Natural killer cell treated with Interleukin-12 subunit alpha and Interleukin-12 subunit beta and Interleukin-15 and Interleukin-18, amount 100 ng/mL, for 72 hours (primary cell): Measurements from ENCODE around the gene HCFC2. TPM values are rescaled to one million over a fixed set of nuclear protein-coding genes. Genes with fewer than 3 reads are reported as not detected.

Experiments used
- ATAC-seq, 2 donors: fragments of 150-1000 bp; cut with Tn5 transposase in 1 of 2; sonication (Bioruptor Pico), chemical (Tn5 transposase) in 1 of 2; 2 replicates each; pipeline ENCODE4 v1.10.0; 2021
- DNase-seq: peaks from one replicate; pipeline ENCODE4 v3.0.0; 2022; ENCODE audit warnings: low spot score
- H3K27ac Mint-ChIP-seq, 2 donors: 1 replicate in 1 of 2; 2 replicates in 1 of 2; pipeline ENCODE4 v1.8.0; 2022; ENCODE audit warnings: mixed read lengths in 2 of 2, mild to moderate bottlenecking in 1 of 2, moderate library complexity in 1 of 2
- H3K27me3 Mint-ChIP-seq, 2 donors: 1 replicate in 1 of 2; 2 replicates in 1 of 2; pipeline ENCODE4 v1.8.0; 2022; ENCODE audit warnings: mixed read lengths in 2 of 2
- H3K36me3 Mint-ChIP-seq: one replicate; pipeline ENCODE4 v1.8.0; 2022; ENCODE audit warnings: mixed read lengths
- H3K4me1 Mint-ChIP-seq, 2 donors: 1 replicate in 1 of 2; 2 replicates in 1 of 2; pipeline ENCODE4 v1.8.0; 2022; ENCODE audit warnings: low read depth in 2 of 2, mixed read lengths in 2 of 2, mild to moderate bottlenecking in 1 of 2
- H3K4me3 Mint-ChIP-seq: one replicate; pipeline ENCODE4 v1.8.0; 2022; ENCODE audit warnings: mixed read lengths
- H3K9me3 Mint-ChIP-seq: 2 replicates; pipeline ENCODE4 v1.8.0; 2022; ENCODE audit warnings: mixed read lengths
- total RNA-seq, 2 donors: library from RNA; stranded (reverse); gene quantifications; one replicate each; pipeline ENCODE4 v1.2.3, GENCODE V29; 2022

The HCFC2 gene
- total RNA-seq, 2 donors from 2014 or later: 13.5 to 17.6 TPM

DNA sequence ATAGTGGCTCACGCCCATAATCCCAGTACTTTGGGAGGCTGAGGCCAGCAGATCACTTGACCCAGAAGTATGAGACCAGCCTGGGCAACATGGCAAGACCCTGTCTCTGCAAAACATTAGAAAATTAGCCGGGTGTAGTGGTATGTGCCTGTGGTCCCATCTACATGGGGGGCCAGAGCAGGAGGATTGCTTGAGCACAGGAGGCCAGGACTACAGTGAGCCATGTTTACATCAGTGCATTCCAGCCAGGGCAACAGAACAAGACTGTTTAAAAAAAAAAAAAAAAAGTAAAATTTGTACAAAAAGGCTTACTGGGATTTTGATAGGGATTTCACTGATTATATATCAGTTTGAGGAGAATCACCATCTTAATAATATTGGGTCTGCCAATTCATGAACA lies 7.8 kb downstream of the HCFC2 start:
- H3K36me3 Mint-ChIP-seq: no peaks in the 10 kb centered on the region
- H3K4me3 Mint-ChIP-seq: no peak overlapping the region
- DNase-seq (no peak), ATAC-seq (no peak)
- H3K27ac Mint-ChIP-seq: no peak overlapping the region
- H3K27me3 Mint-ChIP-seq: no peaks in the 10 kb centered on the region
- no peaks in the 10 kb centered on the region for H3K9me3 Mint-ChIP-seq
- H3K4me1 Mint-ChIP-seq: peaks cover 5 to 21% of the 10 kb centered on the region in 2 donors

DNA sequence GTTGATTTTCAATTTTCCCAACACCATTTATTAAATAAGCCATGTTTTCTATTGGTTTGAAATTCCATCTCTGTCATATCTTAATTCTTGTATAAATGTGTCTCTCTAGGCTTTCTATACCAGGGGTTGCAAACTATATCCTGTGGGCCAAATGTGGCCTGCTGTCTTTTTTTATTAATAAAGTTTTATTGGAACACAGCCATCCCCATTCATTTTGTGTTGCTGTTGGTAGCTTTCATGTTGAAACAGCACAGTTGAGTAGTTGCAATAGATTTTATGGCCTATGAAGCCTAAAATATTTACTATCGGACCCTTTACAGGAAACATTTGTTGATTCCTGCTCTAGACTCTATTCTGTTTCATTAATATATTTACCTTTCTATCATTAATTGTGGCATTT lies 9.4 kb downstream of the HCFC2 start:
- ATAC-seq: no peak
- H3K9me3 Mint-ChIP-seq: no peaks in the 10 kb centered on the region

DNA sequence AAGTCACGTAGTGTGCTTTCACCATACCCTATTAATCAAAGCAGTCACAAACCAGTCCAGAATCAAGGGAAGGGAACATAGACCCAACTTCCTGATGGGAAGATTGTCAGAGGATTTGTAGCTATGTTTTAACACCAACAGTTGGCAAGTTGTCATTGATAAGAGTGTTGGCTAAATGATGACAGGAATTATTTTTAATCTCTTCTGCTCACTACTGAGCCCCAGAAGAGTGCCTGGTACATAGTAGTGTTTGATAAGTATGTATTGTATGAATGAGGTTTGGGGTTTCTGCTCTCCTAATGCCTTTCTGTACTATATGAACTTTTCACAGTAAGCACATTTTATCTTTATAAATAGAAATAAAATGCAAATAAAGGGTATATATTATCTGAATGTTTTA lies 14.7 kb downstream of the HCFC2 start:
- no peak overlapping the region for H3K27ac Mint-ChIP-seq
- H3K27me3 Mint-ChIP-seq: no peaks in the 10 kb centered on the region
- peaks cover 13% of the 10 kb centered on the region for H3K36me3 Mint-ChIP-seq
- no peak for ATAC-seq
- H3K4me1 Mint-ChIP-seq: peaks cover 1 to 20% of the 10 kb centered on the region in 2 donors
- H3K4me3 Mint-ChIP-seq: no peak overlapping the region
- DNase-seq: no peak
- H3K9me3 Mint-ChIP-seq: no peaks in the 10 kb centered on the region

More for the DNA sequence above, 9.4 kb downstream of the HCFC2 start:
- Mint-ChIP-seq H3K36me3 (peaks cover 6% of the 10 kb centered on the region), H3K27me3 (no peaks in the 10 kb centered on the region), H3K4me3 (no peak overlapping the region), H3K4me1 (peaks cover 3 to 23% of the 10 kb centered on the region in 2 donors), H3K27ac (no peak overlapping the region)
- no peak for DNase-seq

DNA sequence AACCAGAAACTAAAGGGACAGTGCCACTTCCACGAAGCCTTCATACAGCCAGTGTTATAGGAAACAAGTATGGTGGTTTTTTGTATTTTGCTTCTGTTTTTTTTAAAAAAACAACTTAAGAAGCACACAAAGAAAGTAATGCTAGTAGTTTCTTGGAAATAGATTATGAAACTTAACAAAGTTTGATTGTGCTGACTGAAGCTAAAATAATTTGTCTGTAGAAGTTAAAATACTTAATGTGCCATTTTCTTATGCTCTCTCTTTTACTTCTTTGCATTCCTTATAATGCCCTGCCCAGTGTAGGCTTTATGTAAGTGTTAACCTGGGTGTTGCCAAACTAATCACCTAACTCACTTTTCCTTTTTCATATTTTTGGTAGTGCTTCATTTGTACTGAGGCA lies 16.4 kb downstream of the HCFC2 start:
- ATAC-seq: no peak
- Mint-ChIP-seq H3K4me3 (no peak overlapping the region), H3K27ac (no peak overlapping the region), H3K9me3 (no peaks in the 10 kb centered on the region), H3K36me3 (peaks cover 21% of the 10 kb centered on the region), H3K4me1 (peaks cover 9 to 23% of the 10 kb centered on the region in 2 donors), H3K27me3 (no peaks in the 10 kb centered on the region)
- DNase-seq: no peak

DNA sequence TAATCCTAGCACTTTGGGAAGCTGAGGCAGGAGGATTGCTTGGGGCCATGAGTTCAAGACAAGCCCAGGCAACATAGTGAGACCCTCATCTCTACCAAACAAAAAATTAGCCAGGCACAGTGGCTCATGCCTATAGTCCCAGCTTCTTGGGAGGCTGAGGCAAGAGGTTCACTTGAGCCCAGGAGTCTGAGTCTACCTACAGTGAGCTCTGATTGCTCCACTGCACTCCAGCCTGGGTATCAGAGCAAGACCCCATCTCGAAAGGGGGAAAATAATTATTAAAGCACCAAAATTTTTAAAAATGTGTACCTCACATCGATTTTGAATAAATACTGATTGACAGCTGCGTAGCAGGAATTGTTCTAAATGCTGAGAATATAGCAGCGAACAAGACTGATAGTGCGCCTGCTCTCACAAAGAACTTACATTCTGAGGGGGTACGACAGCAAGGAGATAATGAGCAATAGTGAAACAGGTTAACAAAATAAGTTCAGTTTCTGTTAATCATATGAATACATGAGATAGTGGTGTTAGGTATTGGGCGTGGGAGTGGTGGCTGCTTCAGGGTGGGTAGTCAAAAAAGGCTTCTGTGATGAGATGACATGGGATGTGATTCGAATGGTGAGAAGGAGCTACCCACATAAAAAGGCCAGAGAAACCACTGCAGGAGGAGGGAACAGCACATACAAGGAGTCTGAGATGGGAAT lies 19.6 kb downstream of the HCFC2 start:
- Mint-ChIP-seq H3K9me3 (no peaks in the 10 kb centered on the region), H3K27me3 (no peaks in the 10 kb centered on the region), H3K27ac (no peak overlapping the region), H3K4me1 (peaks cover 9 to 11% of the 10 kb centered on the region in 2 donors), H3K4me3 (peak overlapping the region; percentile 19), H3K36me3 (peaks cover 14% of the 10 kb centered on the region)
- DNase-seq: no peak
- peak in 1 of 2 donors; percentile 92 for ATAC-seq

DNA sequence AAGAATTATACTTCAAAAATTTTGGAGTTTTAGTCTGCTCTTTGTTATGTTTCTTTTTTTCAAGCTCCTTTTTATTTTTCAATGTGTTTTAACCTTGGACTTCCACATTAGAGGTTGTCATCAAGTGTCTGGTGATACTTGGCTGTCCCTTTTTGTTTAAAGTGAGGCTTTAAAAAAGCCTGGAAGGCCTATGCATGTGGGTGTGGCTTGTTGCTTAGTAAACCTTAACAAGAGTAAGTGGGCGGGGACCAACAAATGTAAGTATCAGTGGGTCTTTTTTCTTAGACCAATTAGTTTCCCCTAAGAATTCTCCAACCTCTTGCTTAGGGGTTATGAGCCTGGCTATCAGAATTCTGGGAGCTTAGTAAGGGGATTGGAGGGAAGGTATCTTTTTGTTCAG lies 26.4 kb downstream of the HCFC2 start:
- Mint-ChIP-seq H3K9me3 (no peaks in the 10 kb centered on the region), H3K36me3 (peaks cover 24% of the 10 kb centered on the region), H3K27me3 (no peaks in the 10 kb centered on the region), H3K27ac (no peak overlapping the region), H3K4me1 (peaks cover 0 to 7% of the 10 kb centered on the region in 2 donors), H3K4me3 (no peak overlapping the region)
- ATAC-seq (no peak), DNase-seq (no peak)

DNA sequence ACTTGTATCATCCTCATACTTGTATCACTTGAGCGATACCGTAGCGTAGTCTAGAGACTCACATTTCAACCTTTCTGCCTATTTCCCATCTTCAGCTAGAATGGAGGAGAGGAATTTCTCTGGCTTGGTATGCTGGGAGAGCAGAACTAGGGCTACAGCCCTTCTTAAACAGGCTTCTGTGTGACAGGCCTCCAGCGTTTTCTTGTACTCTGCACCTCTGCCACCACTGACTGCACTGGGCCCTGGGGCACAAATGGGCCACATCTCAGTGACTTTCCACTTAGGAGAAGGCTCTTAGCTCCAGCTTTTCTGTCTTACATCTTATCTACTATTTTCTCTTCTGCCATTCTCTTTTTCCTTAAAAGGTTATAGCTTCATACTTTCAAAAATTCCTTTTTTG lies 26.8 kb downstream of the HCFC2 start:
- Mint-ChIP-seq H3K9me3 (no peaks in the 10 kb centered on the region), H3K4me3 (no peak overlapping the region), H3K27ac (no peak overlapping the region), H3K4me1 (peaks cover 0 to 7% of the 10 kb centered on the region in 2 donors), H3K27me3 (no peaks in the 10 kb centered on the region), H3K36me3 (peaks cover 24% of the 10 kb centered on the region)
- ATAC-seq: no peak
- no peak for DNase-seq

DNA sequence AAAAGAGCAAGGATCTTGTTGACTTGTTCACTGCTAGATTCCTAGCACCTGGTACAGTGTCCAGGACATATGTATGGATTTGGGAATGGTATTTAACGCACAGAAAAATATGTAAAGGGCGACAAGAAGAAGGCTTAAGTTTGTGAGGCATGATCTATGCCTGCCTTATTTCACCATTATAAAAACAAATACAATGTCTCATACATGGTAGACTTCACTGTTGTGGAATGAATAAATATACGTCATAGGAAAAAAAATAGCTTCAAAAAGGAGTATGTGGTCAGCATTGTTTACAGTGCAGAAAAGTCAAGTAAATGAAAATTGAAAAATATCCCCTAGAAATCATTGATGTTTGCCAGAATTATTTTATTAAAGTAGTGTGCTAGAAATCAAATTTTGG lies 30.0 kb downstream of the HCFC2 start:
- DNase-seq (no peak), ATAC-seq (no peak)
- Mint-ChIP-seq H3K27ac (no peak overlapping the region), H3K9me3 (no peaks in the 10 kb centered on the region), H3K27me3 (no peaks in the 10 kb centered on the region), H3K4me1 (peaks cover 0 to 7% of the 10 kb centered on the region in 2 donors), H3K4me3 (peak overlapping the region; percentile 9), H3K36me3 (peaks cover 24% of the 10 kb centered on the region)

DNA sequence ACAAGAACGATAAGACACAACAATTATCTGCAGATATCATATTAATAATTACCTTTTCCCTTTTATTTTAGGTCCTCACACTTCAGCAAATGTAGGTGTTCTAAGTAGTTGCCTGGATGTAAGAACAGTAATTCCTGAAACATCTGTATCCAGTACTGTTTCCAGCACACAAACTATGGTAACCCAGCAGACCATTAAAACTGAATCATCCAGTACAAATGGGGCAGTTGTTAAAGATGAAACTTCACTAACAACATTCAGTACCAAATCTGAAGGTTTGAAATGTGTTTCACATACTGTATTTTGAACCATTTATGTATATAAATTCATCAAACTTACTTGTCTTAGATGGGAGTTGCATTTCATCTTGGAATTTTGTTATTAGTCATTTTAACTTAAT lies 31.0 kb downstream of the HCFC2 start:
- ATAC-seq (no peak), DNase-seq (no peak)
- Mint-ChIP-seq H3K9me3 (no peaks in the 10 kb centered on the region), H3K4me3 (no peak overlapping the region), H3K27ac (peak overlapping the region in 1 of 2 donors; percentile 13), H3K36me3 (peaks cover 20% of the 10 kb centered on the region), H3K27me3 (no peaks in the 10 kb centered on the region), H3K4me1 (peaks cover 0 to 7% of the 10 kb centered on the region in 2 donors)

DNA sequence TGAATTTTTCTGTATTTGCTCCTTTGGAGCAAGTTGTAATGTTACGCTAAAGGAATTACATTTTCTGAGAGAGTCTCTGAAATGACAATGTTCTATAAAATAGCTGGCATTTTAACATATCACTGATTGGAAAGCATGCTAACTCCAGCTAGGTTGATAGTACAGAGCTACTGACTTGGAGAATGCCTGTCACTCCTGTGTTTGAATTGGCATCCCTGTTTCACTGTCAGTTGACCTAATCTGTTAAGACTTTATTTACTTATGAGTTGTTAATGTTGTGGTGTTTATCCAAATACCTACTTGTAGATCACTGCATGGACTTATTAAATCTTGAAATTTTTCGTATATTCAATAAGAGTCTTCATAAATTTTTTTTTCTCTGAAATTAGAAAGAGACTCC lies 33.6 kb downstream of the HCFC2 start:
- H3K9me3 Mint-ChIP-seq: no peaks in the 10 kb centered on the region
- H3K27me3 Mint-ChIP-seq: no peaks in the 10 kb centered on the region
- ATAC-seq (no peak), DNase-seq (no peak)
- no peak overlapping the region for H3K27ac Mint-ChIP-seq
- H3K4me1 Mint-ChIP-seq: peaks cover 0 to 7% of the 10 kb centered on the region in 2 donors
- peaks cover 19% of the 10 kb centered on the region for H3K36me3 Mint-ChIP-seq
- no peak overlapping the region for H3K4me3 Mint-ChIP-seq

DNA sequence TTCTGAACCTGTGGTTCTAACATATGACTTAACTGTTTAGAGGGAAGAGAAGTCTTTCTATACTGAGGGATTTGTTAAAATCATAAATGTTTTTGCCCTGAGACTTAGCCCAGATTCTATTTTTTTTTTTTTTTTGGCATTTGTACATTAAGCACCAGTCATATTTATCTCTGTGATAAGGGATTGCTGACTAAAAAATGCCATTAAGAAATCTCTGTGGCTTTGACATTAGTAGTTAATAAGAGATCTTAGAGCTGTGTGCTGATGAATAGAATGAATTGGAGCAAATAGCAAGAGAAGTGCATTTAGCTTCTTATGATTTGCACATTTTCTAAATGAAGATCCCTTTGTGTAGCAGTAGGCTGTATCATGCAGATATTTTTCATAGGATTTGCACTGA lies 41.1 kb downstream of the HCFC2 start:
- H3K4me3 Mint-ChIP-seq: no peak overlapping the region
- no peak for DNase-seq
- ATAC-seq: no peak

DNA sequence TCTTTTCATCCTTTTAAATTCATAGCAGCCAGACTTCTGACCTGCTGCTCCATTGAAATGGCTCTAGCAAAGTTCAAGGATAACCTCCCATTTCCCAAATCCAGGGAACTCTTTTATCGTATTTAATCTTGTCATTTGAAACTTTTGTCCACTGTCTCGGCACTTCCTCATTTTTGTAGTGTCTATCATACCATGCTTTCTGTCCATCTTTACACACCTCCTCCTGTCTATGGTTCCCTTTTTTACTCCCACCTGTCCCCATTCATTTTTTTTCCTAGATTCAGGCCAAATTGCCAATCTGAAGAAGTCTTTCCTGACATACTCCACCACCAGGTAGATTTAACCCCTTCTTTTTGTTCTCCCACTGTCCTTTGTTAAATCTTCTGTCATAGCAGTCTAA lies 42.6 kb downstream of the HCFC2 start:
- Mint-ChIP-seq H3K4me1 (peaks cover 13 to 18% of the 10 kb centered on the region in 2 donors), H3K9me3 (no peaks in the 10 kb centered on the region), H3K4me3 (no peak overlapping the region), H3K36me3 (peaks cover 5% of the 10 kb centered on the region), H3K27ac (no peak overlapping the region), H3K27me3 (no peaks in the 10 kb centered on the region)
- ATAC-seq: no peak
- DNase-seq: no peak

More for the DNA sequence above, 41.1 kb downstream of the HCFC2 start:
- Mint-ChIP-seq H3K36me3 (peaks cover 10% of the 10 kb centered on the region), H3K27me3 (no peaks in the 10 kb centered on the region), H3K27ac (no peak overlapping the region), H3K4me1 (peaks cover 8 to 12% of the 10 kb centered on the region in 2 donors), H3K9me3 (no peaks in the 10 kb centered on the region)

DNA sequence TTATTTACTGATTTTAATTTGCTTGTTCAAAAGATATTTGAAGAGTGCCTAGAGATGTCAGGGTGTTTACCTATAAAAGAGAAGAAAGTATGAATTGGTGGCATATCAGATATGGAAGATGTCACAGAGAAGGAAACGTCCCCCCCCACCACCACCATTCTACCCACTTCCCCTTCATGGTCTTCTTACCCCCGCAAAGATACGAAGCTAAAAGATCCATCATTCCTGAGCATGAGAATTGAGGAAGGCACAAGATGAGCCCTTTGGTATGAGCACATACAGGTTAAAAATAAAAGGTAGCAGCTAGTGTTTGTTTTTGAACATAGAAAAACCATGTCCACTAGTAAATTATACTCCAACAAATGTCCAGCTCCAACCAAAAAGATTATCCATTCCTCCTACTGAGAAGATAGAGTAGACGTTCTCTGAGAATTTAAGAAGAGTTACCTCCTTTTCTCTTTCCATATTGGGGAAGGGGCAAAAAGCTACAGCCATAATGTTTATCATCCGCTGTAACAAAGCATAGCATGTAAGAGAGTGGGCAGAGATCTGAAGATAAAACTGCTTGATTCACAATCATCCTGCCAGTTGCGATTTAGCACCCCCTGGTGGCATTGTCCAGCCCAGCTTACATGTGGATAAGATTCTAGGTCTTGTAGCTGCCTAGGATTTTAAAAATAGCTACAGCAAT lies 44.6 kb downstream of the HCFC2 start:
- H3K9me3 Mint-ChIP-seq: no peaks in the 10 kb centered on the region
- DNase-seq (peak; percentile 85), ATAC-seq (peak; percentile 72 to 82)
- no peak overlapping the region for H3K27ac Mint-ChIP-seq
- peaks cover 5% of the 10 kb centered on the region for H3K36me3 Mint-ChIP-seq
- H3K4me1 Mint-ChIP-seq: peaks cover 13 to 18% of the 10 kb centered on the region in 2 donors
- H3K27me3 Mint-ChIP-seq: no peaks in the 10 kb centered on the region
- H3K4me3 Mint-ChIP-seq: no peak overlapping the region

DNA sequence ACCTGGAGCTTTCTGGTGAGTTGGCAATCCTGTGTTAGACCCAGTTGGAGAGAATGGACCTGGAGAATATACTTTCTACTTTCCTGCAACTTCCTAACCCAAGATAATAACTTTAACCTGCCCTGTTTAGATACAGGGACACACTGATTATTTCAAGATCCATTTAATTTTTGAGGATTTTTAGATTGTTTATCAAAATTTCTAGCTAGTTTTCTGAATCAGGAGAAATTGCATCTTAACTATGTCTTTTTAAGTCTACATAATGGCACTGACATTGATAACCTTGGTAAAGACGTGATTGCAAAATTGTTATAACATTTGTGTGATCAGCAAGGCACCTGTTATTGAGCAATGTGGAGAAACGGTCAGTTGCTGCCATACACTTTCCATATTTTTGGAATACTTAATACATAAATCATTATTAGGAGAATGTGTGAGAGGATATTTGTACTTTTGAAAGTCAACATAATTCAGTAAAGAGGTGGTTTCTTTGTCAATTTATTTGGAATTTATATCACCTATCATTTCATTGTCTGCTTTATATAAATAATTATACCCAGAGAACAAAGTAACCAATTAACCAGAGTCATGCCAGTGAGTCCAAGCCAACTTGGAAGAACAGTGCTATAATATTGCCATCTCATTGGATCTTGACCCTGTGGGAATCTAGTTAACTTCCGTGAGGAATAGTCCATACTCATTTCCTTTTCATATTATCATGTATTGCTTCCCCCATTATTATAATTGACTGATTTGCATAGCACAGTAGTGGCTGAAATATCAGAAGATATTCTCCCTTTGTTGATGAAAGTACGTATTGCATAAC lies 45.3 kb downstream of the HCFC2 start:
- H3K27me3 Mint-ChIP-seq: no peaks in the 10 kb centered on the region
- H3K4me1 Mint-ChIP-seq: peaks cover 13 to 18% of the 10 kb centered on the region in 2 donors
- no peak for ATAC-seq
- no peaks in the 10 kb centered on the region for H3K9me3 Mint-ChIP-seq
- peaks cover 5% of the 10 kb centered on the region for H3K36me3 Mint-ChIP-seq
- DNase-seq: no peak
- H3K4me3 Mint-ChIP-seq: no peak overlapping the region
- no peak overlapping the region for H3K27ac Mint-ChIP-seq
